KG1 (cell line): Measurements from ENCODE around the gene GALNS.

Source experiments
- DNase-seq: peaks from one replicate; lab custom pipeline; 2025; lab: John Stamatoyannopoulos, UW

The GALNS gene

GRCh38 chr16:88769617-88770460 is 86.9 kb downstream of the GALNS start:
- DNase-seq: no peak

- no peak for DNase-seq
These were observed 88.5 kb downstream of the GALNS start for GRCh38 chr16:88768071-88768783.

- no peak for DNase-seq
These were observed 89.1 kb downstream of the GALNS start for GRCh38 chr16:88767546-88768070.

GRCh38 chr16:88766975-88767374 is 89.8 kb downstream of the GALNS start:
- no peak for DNase-seq

DNA sequence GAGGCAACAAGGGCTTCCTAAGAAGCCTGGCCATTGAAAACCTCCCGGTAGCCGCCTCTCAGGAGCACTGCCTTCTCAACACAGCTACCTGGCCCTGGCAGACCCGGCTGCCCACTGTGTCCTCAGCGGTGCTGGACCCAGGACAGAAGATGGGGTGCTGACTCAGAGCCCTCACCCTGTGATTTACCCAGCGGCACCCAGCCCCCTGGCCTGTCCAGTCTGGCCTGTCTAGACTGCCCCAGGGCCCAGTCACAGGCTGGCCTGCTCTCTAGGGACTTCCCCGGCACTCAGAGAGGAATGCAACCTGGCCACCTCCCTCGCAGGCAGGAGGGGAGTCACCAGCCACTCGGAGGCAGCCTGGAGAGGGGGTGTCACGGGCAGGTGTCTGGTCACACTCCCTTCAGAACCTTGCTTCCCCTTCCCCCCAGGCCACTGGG is 91.8 kb downstream of the GALNS start:
- no peak for DNase-seq

DNA sequence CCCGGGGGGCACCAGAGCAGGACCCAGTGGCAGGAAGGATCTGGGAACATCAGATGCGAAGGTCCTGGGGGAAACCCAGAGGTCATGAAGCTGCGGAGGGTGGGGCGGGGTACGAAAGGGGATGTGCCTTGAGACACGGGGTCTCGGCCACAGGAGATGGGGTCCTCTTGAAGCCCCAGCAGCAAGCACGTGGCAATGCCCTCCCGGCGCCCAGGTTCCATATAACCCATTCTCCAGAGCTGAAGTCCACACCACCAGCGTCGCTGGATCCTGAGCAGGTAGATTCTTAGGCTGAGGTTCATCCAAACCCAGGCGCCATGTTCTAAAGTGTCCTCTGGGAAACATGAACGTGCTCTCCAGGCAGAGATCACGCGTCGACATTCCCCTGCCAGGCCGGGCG is 92.7 kb downstream of the GALNS start:
- no peak for DNase-seq
